SK-N-SH treated with all-trans-retinoic acid at 6 μM for 48 hours (cell line): ENCODE results near the gene ITIH1.

Source experiments
- ESRRG ChIP-seq: fragments of 250-450 bp; sonication (Bioruptor Pico); IDR thresholded peaks from 2 replicates; pipeline ENCODE4 v1.6.1; 2021; ENCODE audit warnings: mild to moderate bottlenecking
- OSR1 ChIP-seq: fragments of 250-450 bp; sonication (Bioruptor Pico); IDR thresholded peaks from 2 replicates; pipeline ENCODE4 v1.8.0; 2022; ENCODE audit warnings: moderate library complexity, mild to moderate bottlenecking, inconsistent platforms
- TF ChIP-seq, protein P1 (sequence below): fragments of 250-450 bp; sonication (Bioruptor Pico); IDR thresholded peaks from 2 replicates; pipeline ENCODE4 v1.8.0; 2020; ENCODE audit warnings: mild to moderate bottlenecking, moderate library complexity, borderline replicate concordance

DNA sequence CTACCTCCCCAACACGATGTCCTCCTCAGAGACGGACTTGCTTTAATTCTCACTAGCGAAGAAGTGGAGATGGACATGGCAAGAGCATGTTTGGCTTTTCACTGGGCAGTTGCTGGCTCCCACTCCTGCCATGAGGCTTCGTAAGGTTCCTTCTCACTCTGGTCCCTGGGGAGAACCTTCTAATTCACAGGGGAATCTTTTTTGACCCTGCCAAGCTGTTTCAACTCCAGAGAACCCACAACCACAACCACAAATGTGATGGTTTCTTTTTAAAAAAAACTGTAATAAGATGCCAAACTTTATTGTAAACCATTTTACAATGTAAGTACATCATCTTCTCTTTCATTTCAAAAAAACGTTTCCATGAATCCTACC lies 59.1 kb downstream of the ITIH1 start:
- TF ChIP-seq OSR1 (CRISPR knock-in tag) (no peak), ESRRG (no peak)
- TF ChIP-seq, protein P1, sequence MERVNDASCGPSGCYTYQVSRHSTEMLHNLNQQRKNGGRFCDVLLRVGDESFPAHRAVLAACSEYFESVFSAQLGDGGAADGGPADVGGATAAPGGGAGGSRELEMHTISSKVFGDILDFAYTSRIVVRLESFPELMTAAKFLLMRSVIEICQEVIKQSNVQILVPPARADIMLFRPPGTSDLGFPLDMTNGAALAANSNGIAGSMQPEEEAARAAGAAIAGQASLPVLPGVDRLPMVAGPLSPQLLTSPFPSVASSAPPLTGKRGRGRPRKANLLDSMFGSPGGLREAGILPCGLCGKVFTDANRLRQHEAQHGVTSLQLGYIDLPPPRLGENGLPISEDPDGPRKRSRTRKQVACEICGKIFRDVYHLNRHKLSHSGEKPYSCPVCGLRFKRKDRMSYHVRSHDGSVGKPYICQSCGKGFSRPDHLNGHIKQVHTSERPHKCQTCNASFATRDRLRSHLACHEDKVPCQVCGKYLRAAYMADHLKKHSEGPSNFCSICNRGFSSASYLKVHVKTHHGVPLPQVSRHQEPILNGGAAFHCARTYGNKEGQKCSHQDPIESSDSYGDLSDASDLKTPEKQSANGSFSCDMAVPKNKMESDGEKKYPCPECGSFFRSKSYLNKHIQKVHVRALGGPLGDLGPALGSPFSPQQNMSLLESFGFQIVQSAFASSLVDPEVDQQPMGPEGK: no peak
